Thoracic aorta (tissue), 2 donors: ENCODE data around the gene RPS6KA5. TPM values are rescaled to one million over a fixed set of nuclear protein-coding genes. Genes with fewer than 3 reads are reported as not detected.
"Not testable (repeated sequence)": the region's sequence is repeated elsewhere in the genome, so short reads cannot be mapped to it uniquely, and the experiment has no call there.

ENCODE experiments used
- ATAC-seq: fragments of 150-250 bp; one replicate; pipeline ENCODE4 v1.8.0; 2017; ENCODE audit warnings: low read depth; ENCODE audit not compliant: insufficient number of reproducible peaks, low FRiP score
- DNase-seq: peaks from one replicate; pipeline ENCODE4 v3.0.0-alpha.2; 2020; ENCODE audit warnings: low spot score
- H3K27ac ChIP-seq, 2 donors: fragments of 200-600 bp; sonication (generic); 1 replicate in 1 of 2; 2 replicates in 1 of 2; pipeline ENCODE4 v1.5.1; 2016; ENCODE audit warnings: mild to moderate bottlenecking in 2 of 2, moderate library complexity in 2 of 2
- H3K27me3 ChIP-seq: fragments of 200-600 bp; sonication (generic); replicated peaks from 2 replicates; pipeline ENCODE4 v1.6.0; 2016; ENCODE audit warnings: mild to moderate bottlenecking; ENCODE audit not compliant: insufficient read depth
- H3K36me3 ChIP-seq: fragments of 200-600 bp; sonication (generic); one replicate; pipeline ENCODE4 v1.5.1; 2016
- H3K4me1 ChIP-seq, 2 donors: fragments of 200-600 bp; sonication (generic); 1 replicate in 1 of 2; 2 replicates in 1 of 2; pipeline versions ENCODE4 v1.5.1 to v1.6.0; 2016; ENCODE audit warnings: low read depth in 2 of 2, mild to moderate bottlenecking in 1 of 2; ENCODE audit not compliant: control insufficient read depth in 1 of 2
- H3K4me3 ChIP-seq: fragments of 200-600 bp; sonication (generic); 2 replicates; pipeline ENCODE4 v1.5.1; 2016; ENCODE audit warnings: mild to moderate bottlenecking
- H3K9me3 ChIP-seq: fragments of 200-600 bp; sonication (generic); 2 replicates; pipeline ENCODE4 v1.5.1; 2016
- CTCF ChIP-seq: fragments of 200-600 bp; sonication (generic); IDR thresholded peaks from one replicate; pipeline ENCODE4 v1.5.1; 2019; ENCODE audit warnings: antibody characterized with exemption
- total RNA-seq, 2 donors: library from RNA; depleted of rRNA; stranded (reverse); fragments of >200 nt; gene quantifications; one replicate each; pipeline versions ENCODE4 v1.1.0 to v1.2.3, GENCODE V29; 2016

The RPS6KA5 gene
- total RNA-seq, 2 donors from 2014 or later, result 1.4 to 4.6 TPM

GRCh38 chr14:90839889-90840266, 220.6 kb downstream of the RPS6KA5 start:
- peaks cover 3 to 11% of the 10 kb centered on the region in 2 donors for H3K4me1 ChIP-seq
- H3K36me3 ChIP-seq, result no peaks in the 10 kb centered on the region
- no peaks in the 10 kb centered on the region for H3K27me3 ChIP-seq
- TF ChIP-seq CTCF, result no peak
- no peak for ATAC-seq
- peak overlapping the region; percentile 53 to 64 for H3K27ac ChIP-seq
- no peak for DNase-seq
- no peaks in the 10 kb centered on the region for H3K9me3 ChIP-seq
- no peak overlapping the region for H3K4me3 ChIP-seq

- no peaks in the 10 kb centered on the region for H3K36me3 ChIP-seq
- H3K27me3 ChIP-seq, result no peaks in the 10 kb centered on the region
- ATAC-seq (peak; percentile 76), DNase-seq (no peak)
- H3K4me3 ChIP-seq, result peak overlapping the region; percentile 22
- H3K27ac ChIP-seq, result peak overlapping the region; percentile 53 to 64
- H3K4me1 ChIP-seq, result peaks cover 3 to 11% of the 10 kb centered on the region in 2 donors
- no peak for TF ChIP-seq CTCF
- H3K9me3 ChIP-seq, result no peaks in the 10 kb centered on the region
Observed at GRCh38 chr14:90839024-90839888, 221.2 kb downstream of the RPS6KA5 start.

- H3K4me3 ChIP-seq, DNase-seq, ATAC-seq, H3K36me3 ChIP-seq, H3K27me3 ChIP-seq, H3K9me3 ChIP-seq: not testable (repeated sequence)
- Histone ChIP-seq H3K4me1 (peaks cover 3 to 11% of the 10 kb centered on the region in 2 donors), H3K27ac (peak overlapping the region in 1 of 2 donors; percentile 64)
Observed at GRCh38 chr14:90838531-90838930, 221.9 kb downstream of the RPS6KA5 start.

GRCh38 chr14:90837355-90837754, 223.1 kb downstream of the RPS6KA5 start:
- DNase-seq, result no peak
- Histone ChIP-seq H3K4me3 (no peak overlapping the region), H3K27ac (no peak overlapping the region), H3K36me3 (no peaks in the 10 kb centered on the region), H3K27me3 (no peaks in the 10 kb centered on the region), H3K4me1 (peaks cover 3 to 11% of the 10 kb centered on the region in 2 donors), H3K9me3 (no peaks in the 10 kb centered on the region)
- TF ChIP-seq CTCF, result no peak
- no peak for ATAC-seq

GRCh38 chr14:90836692-90837063, 223.8 kb downstream of the RPS6KA5 start:
- no peaks in the 10 kb centered on the region for H3K27me3 ChIP-seq
- H3K4me3 ChIP-seq, result no peak overlapping the region
- no peaks in the 10 kb centered on the region for H3K9me3 ChIP-seq
- H3K36me3 ChIP-seq, result no peaks in the 10 kb centered on the region
- H3K27ac ChIP-seq, result no peak overlapping the region
- no peak for ATAC-seq
- DNase-seq, result no peak
- H3K4me1 ChIP-seq, result peaks cover 3 to 11% of the 10 kb centered on the region in 2 donors
- TF ChIP-seq CTCF, result no peak
